NCI-H2029 treated with DMSO at 0.1 percent for 48 hours (cell line): Measurements from ENCODE around the gene ST6GALNAC1.

ENCODE experiments used
- DNase-seq: peaks from one replicate; lab custom pipeline; 2025; lab: John Stamatoyannopoulos, UW

ST6GALNAC1 gene

GRCh38 chr17:76675648-76676047 lies 32.1 kb upstream of the ST6GALNAC1 start:
- DNase-seq, result no peak

GRCh38 chr17:76674600-76674999 lies 31.0 kb upstream of the ST6GALNAC1 start:
- no peak for DNase-seq

- no peak for DNase-seq
Measured at GRCh38 chr17:76673729-76674128, 30.2 kb upstream of the ST6GALNAC1 start.

- no peak for DNase-seq
Measured at GRCh38 chr17:76672892-76673291, 29.3 kb upstream of the ST6GALNAC1 start.

DNA sequence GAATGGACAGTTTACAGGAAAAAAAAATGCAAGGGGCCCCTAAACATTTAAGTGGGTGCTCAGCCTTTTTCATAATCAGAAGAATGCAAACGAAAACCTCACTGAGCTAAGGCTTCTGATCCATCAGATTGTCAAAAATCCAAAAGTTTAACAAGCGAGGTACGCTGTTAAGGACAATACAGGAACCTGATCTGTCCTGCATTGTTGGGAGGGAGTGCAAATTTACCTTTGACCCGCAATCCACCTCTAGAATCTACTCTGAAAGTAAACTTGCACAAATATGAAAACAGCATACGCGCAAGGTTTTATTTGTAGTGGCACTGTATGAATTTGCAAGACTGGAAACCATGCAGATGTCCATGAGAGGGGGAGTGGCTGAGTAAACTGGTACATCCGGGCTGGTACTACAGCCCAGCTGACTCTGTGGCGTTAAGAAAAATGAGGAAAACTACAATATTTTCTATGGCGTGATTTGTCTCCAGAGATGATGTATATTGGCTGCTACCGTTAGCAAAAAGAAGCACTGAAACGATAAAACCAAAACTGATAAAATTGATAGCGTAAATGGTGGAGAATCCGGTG lies 28.8 kb upstream of the ST6GALNAC1 start:
- DNase-seq, result no peak

DNA sequence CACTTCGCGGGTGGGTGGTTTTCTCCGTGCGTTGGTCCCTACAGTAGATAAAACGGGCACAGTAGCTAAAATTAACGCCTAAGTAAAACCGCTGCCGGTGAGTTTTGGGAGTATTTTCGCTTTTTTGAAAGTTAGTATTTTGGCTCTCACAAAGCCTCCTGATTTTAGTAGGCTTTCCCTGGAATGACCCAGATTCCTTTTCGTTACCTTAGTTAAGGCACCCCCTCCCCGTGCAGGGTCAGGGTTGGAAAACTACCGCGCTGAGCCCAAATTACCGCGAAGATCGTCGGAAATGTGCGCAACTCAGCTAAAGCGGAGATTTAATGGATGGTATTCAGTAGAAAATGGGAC lies 28.3 kb upstream of the ST6GALNAC1 start:
- DNase-seq, result no peak

DNA sequence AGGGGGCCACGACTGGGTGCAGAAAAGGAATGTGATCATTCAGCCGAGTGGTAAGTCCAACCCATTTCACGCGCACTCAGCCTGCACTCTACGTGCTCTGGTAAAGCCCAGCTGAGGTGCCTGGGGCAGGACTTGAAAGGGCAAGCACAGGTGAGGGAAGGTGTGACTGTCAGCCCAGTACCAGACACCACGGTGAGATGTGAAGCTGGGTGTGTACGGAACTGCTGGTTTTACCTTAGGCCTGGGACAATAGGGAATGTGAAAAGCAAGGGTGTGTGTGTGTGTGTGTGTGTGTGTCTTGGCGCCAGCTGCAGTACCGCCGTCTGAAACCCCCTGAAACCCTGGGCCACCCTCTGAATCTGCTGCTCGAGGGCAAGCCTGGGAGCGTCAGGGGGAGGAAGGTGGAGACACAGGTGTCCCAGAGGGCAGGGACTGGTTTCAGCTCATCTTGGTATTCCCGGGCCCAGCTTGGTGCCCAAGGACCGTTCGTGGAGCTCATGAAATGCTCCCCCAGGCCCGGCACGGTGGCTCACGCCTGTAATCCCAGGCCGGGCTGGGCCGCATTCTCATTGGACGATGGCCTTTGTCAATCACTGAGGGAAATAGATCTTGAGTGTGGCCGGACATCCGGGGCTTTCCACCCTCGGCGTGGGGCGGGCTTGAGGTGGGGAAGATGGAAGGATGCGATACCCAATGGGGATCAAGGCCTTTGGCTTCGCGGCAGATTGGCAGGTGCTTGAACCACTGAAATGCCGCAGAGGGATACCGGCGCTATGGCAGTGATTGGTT lies 27.8 kb upstream of the ST6GALNAC1 start:
- peak; percentile 93 for DNase-seq

DNA sequence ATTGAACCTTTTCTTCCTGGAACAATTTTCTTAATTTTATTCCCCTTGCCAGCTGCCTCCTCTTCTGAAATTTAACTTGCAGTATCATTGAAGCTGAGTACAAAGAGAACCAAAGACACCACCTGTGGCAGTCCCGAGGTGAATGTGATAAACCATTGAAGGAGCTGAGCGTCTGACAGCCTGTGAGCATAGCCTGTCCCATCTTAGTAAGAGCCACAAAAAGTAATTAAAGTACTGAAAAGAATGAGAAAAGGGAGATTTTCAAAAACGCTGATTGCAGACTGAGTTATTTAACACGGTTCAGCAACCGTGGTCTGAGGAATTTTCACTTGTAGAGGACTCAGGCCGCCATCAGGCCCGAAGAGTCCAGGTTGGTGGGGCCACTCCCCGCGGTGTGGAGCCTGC lies 27.2 kb upstream of the ST6GALNAC1 start:
- no peak for DNase-seq

GRCh38 chr17:76670020-76670717 lies 26.6 kb upstream of the ST6GALNAC1 start:
- no peak for DNase-seq

- no peak for DNase-seq
Measured at GRCh38 chr17:76667786-76668453, 24.4 kb upstream of the ST6GALNAC1 start.

DNA sequence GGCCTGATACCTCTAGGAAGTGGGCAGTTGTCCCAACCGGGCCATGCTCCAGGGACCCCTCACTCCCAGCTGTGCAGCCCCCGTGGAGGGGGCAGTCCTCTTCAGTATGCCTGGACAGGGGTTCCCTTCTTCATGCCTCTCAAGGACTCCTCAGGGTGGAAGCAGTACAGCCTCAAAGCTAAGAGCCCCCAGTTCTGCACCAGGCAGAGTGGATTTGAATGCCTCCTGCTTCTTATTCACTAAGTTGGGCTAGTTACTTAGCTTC lies 23.9 kb upstream of the ST6GALNAC1 start:
- DNase-seq, result no peak

DNA sequence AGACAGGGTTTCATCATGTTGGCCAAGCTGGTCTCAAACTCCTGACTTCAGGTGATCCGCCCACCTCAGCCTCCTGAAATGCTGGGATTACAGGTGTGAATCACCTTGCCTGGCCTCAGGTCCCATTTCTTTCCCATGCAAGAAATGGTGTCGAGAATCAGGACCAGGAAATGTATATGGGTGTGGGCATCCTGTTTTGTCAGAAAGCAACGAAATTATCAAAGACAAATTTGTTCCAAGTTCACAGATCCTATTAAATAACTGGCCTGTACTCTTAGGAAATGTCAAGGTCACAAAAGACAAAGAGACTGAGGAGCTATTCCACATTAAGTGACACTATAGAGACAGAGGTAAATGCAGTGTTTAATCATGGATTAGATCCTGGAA lies 17.1 kb upstream of the ST6GALNAC1 start:
- DNase-seq, result no peak

- DNase-seq, result no peak
Measured at GRCh38 chr17:76659928-76660655, 16.5 kb upstream of the ST6GALNAC1 start.

GRCh38 chr17:76658242-76658662 lies 14.7 kb upstream of the ST6GALNAC1 start:
- DNase-seq, result no peak

GRCh38 chr17:76657505-76658241 lies 14.1 kb upstream of the ST6GALNAC1 start:
- no peak for DNase-seq

DNA sequence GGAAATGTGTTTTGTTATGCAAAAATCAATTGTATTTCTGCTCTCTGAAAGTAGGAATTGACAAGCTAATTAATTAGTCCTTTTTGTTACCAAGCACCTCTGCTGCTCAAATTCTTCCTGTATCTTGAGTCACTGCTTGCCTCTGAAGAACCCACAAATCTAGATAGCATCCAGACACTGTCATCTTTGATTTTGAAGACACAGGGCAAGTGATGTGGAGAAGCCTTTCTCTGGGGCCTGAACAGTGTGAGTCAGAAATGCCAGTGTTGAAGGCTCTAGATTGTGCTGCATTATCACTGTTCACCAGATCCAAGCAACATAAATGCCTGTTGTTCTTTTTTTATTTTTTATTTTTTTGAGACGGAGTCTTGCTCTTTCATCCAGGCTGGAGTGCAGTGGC lies 10.9 kb upstream of the ST6GALNAC1 start:
- no peak for DNase-seq

- DNase-seq, result no peak
Measured at GRCh38 chr17:76650504-76650903, 6.9 kb upstream of the ST6GALNAC1 start.

DNA sequence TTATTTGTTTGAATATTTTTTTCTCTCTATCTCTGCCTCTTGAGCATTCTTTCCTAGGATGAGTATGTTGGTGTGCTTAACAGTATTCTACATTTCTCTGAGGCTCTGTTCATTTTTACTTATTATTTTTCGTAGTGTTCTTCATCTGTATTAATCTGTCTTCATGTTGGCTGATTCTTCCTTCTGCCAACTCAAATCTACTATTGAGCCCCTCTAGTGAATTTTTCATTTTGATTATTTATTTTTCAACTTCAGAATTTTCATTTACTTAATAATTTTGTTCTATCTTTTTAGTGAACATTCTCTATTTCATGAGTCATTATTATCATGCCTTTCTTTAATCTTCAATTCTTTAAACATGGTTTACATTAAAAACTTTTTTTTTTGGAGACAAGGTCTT lies 3.2 kb upstream of the ST6GALNAC1 start:
- DNase-seq, result no peak

- no peak for DNase-seq
Measured at GRCh38 chr17:76645481-76645880, 1.9 kb upstream of the ST6GALNAC1 start.

- DNase-seq, result no peak
Measured at GRCh38 chr17:76644995-76645394, 1.4 kb upstream of the ST6GALNAC1 start.

GRCh38 chr17:76642994-76643393 lies 563 bp downstream of the ST6GALNAC1 start:
- DNase-seq, result no peak
